SK-N-SH (cell line): ENCODE results near the gene PBLD. TPM values are rescaled to one million over a fixed set of nuclear protein-coding genes. Genes with fewer than 3 reads are reported as not detected.
A peak's percentile ranks its signal among the peaks of the same experiment; 100 is the strongest.

Source experiments
- CTCF ChIA-PET: fragments of 300-600, 350-600 bp; formaldehyde crosslinking; extraction: SDS; loops from one replicate; lab custom pipeline; 2021; lab: Yijun Ruan, JAX
- POLR2A ChIA-PET: fragments of 350-600 bp; sonication (Branson Sonifier 250); formaldehyde crosslinking; extraction: SDS; loops from one replicate; lab custom pipeline; 2020; ENCODE audit warnings: antibody characterized with exemption, inconsistent platforms; lab: Yijun Ruan, JAX
- DNase-seq: peaks from one replicate; pipeline ENCODE4 v3.0.0; 2012
- H2AFZ ChIP-seq: fragments of 200-600 bp; sonication (generic); 2 replicates; pipeline ENCODE4 v1.8.1; 2016; ENCODE audit warnings: antibody characterized with exemption, mild to moderate bottlenecking, low read depth
- H3F3A ChIP-seq: fragments of 200-600 bp; sonication (generic); replicated peaks from 2 replicates; pipeline ENCODE3; 2016; ENCODE audit warnings: antibody characterized with exemption, mild to moderate bottlenecking; ENCODE audit not compliant: insufficient read depth
- H3K27ac ChIP-seq, 2 experiments: fragments of 200-500 bp in 1 of 2; fragments of 200-600 bp in 1 of 2; sonication (Bioruptor generic) in 1 of 2; sonication (generic), shearing (Covaris generic) in 1 of 2; 2 replicates each; pipeline versions ENCODE4 v1.5.1 to v1.6.1; 2014 to 2016; ENCODE audit warnings: low read depth in 2 of 2, inconsistent platforms in 1 of 2, low read length in 1 of 2, mild to moderate bottlenecking in 1 of 2, mixed read lengths in 1 of 2
- H3K27me3 ChIP-seq: fragments of 200-600 bp; sonication (generic), shearing (Covaris generic); 2 replicates; pipeline ENCODE4 v1.6.1; 2016; ENCODE audit warnings: mixed run types; ENCODE audit not compliant: insufficient read depth
- H3K36me3 ChIP-seq, 2 experiments: fragments of 200-500 bp in 1 of 2; fragments of 200-600 bp in 1 of 2; sonication (Bioruptor generic) in 1 of 2; sonication (generic) in 1 of 2; replicated peaks in 1 of 2; 2 replicates each; pipeline versions ENCODE3 to v1.5.1; 2014 to 2016; ENCODE audit warnings: low read length in 1 of 2, mild to moderate bottlenecking in 1 of 2; ENCODE audit not compliant: insufficient read depth in 2 of 2, control insufficient read depth in 1 of 2
- H3K4me1 ChIP-seq, 2 experiments: fragments of 200-500 bp in 1 of 2; fragments of 200-600 bp in 1 of 2; sonication (Bioruptor generic) in 1 of 2; sonication (generic), shearing (Covaris generic) in 1 of 2; 2 replicates each; pipeline versions ENCODE4 v1.5.1 to v1.6.1; 2014 to 2016; ENCODE audit warnings: low read depth in 1 of 2, low read length in 1 of 2, mixed run types in 1 of 2; ENCODE audit not compliant: insufficient read depth in 2 of 2, control insufficient read depth in 1 of 2
- H3K4me2 ChIP-seq: fragments of 200-600 bp; sonication (generic), shearing (Covaris generic); 2 replicates; pipeline ENCODE4 v1.6.1; 2017; ENCODE audit warnings: mixed run types
- H3K4me3 ChIP-seq, 2 experiments: fragments of 200-500 bp in 1 of 2; fragments of 200-600 bp in 1 of 2; sonication (Bioruptor generic) in 1 of 2; sonication (generic), shearing (Covaris generic) in 1 of 2; 2 replicates each; pipeline versions ENCODE4 v1.5.1 to v1.8.1; 2014 to 2016; ENCODE audit warnings: low read depth in 2 of 2, inconsistent platforms in 1 of 2, low read length in 1 of 2, mild to moderate bottlenecking in 1 of 2, mixed read lengths in 1 of 2, moderate library complexity in 1 of 2
- H3K79me2 ChIP-seq: fragments of 200-600 bp; sonication (generic); 2 replicates; pipeline ENCODE4 v1.8.1; 2017; ENCODE audit warnings: mild to moderate bottlenecking; ENCODE audit not compliant: insufficient read depth
- H3K9ac ChIP-seq: fragments of 200-600 bp; sonication (generic); 2 replicates; pipeline ENCODE4 v1.6.1; 2017; ENCODE audit warnings: mixed run types
- H3K9me2 ChIP-seq: fragments of 200-600 bp; sonication (generic); 2 replicates; pipeline ENCODE4 v1.6.1; 2017; ENCODE audit warnings: mixed run types
- H3K9me3 ChIP-seq: fragments of 200-600 bp; sonication (generic); 2 replicates; pipeline ENCODE4 v1.6.1; 2017; ENCODE audit warnings: mixed run types, mild to moderate bottlenecking, moderate library complexity
- H4K20me1 ChIP-seq: fragments of 200-600 bp; sonication (generic); 2 replicates; pipeline ENCODE4 v1.6.1; 2017; ENCODE audit warnings: mild to moderate bottlenecking, mixed run types; ENCODE audit not compliant: insufficient read depth
- CHD2 ChIP-seq: fragments of 150-350 bp; IDR thresholded peaks from 2 replicates; pipeline ENCODE4 v1.6.1; 2018; ENCODE audit warnings: low read length; ENCODE audit not compliant: partially characterized antibody
- ELF1 ChIP-seq: IDR thresholded peaks from 2 replicates; pipeline ENCODE4 v1.4.0; 2012
- EP300 ChIP-seq, 2 experiments: IDR thresholded peaks; 2 replicates each; pipeline versions ENCODE4 v1.4.0 to v1.6.1; 2012; ENCODE audit warnings: borderline replicate concordance in 1 of 2, low read depth in 1 of 2, low read length in 1 of 2
- EZH2phosphoT487 ChIP-seq: fragments of 200-600 bp; sonication (generic); IDR thresholded peaks from 2 replicates; pipeline ENCODE4 v1.6.1; 2017; ENCODE audit warnings: low read depth, mixed run types, mild to moderate bottlenecking, antibody characterized with exemption, moderate library complexity, borderline replicate concordance
- FOSL2 ChIP-seq: IDR thresholded peaks from 2 replicates; pipeline ENCODE4 v1.4.0; 2012; ENCODE audit warnings: low read depth, mild to moderate bottlenecking, moderate library complexity, borderline replicate concordance
- FOXJ3 ChIP-seq: sonication (generic); formaldehyde crosslinking; IDR thresholded peaks from 2 replicates; pipeline ENCODE4 v1.5.1; 2020; ENCODE audit warnings: mild to moderate bottlenecking, missing genetic modification reagents
- FOXM1 ChIP-seq: IDR thresholded peaks from 2 replicates; pipeline ENCODE4 v1.4.0; 2012; ENCODE audit warnings: low read depth, mild to moderate bottlenecking
- GABPA ChIP-seq: IDR thresholded peaks from 2 replicates; pipeline ENCODE4 v1.4.0; 2012; ENCODE audit warnings: low read depth, mild to moderate bottlenecking
- GATA2 ChIP-seq: sonication (generic); formaldehyde crosslinking; IDR thresholded peaks from 2 replicates; pipeline ENCODE4 v1.5.0; 2020; ENCODE audit warnings: mild to moderate bottlenecking, missing genetic modification reagents
- IRF3 ChIP-seq: fragments of 150-350 bp; IDR thresholded peaks from 2 replicates; pipeline ENCODE4 v1.6.1; 2016; ENCODE audit warnings: mild to moderate bottlenecking, low read depth, low read length
- MAX ChIP-seq: IDR thresholded peaks from 2 replicates; pipeline ENCODE4 v1.4.0; 2012; ENCODE audit warnings: low read depth
- MEF2A ChIP-seq: IDR thresholded peaks from 2 replicates; pipeline ENCODE4 v1.4.0; 2012; ENCODE audit warnings: low read depth, borderline replicate concordance
- MXI1 ChIP-seq: IDR thresholded peaks from 2 replicates; pipeline ENCODE4 v1.6.1; 2012; ENCODE audit warnings: mild to moderate bottlenecking, low read depth, low read length, improper control_type of control experiment
- NFIC ChIP-seq: IDR thresholded peaks from 2 replicates; pipeline ENCODE4 v1.4.0; 2012; ENCODE audit warnings: borderline replicate concordance
- NRF1 ChIP-seq: IDR thresholded peaks from 2 replicates; pipeline ENCODE4 v1.6.1; 2012; ENCODE audit warnings: low read depth, mild to moderate bottlenecking, low read length
- PBX3 ChIP-seq: IDR thresholded peaks from 2 replicates; pipeline ENCODE4; 2012
- POLR2AphosphoS5 ChIP-seq: IDR thresholded peaks from 2 replicates; pipeline ENCODE4 v1.6.1; 2012; ENCODE audit warnings: low read depth, low read length
- RAD21 ChIP-seq: IDR thresholded peaks from 2 replicates; pipeline ENCODE4 v1.6.1; 2012; ENCODE audit warnings: mild to moderate bottlenecking, low read length
- RFX5 ChIP-seq: IDR thresholded peaks from 2 replicates; pipeline ENCODE4 v1.6.1; 2012; ENCODE audit warnings: mild to moderate bottlenecking, improper control_type of control experiment, low read length
- RXRA ChIP-seq: IDR thresholded peaks from 2 replicates; pipeline ENCODE4 v1.4.0; 2012; ENCODE audit warnings: low read depth, mild to moderate bottlenecking, borderline replicate concordance
- SIN3A ChIP-seq: IDR thresholded peaks from 2 replicates; pipeline ENCODE4 v1.6.1; 2012; ENCODE audit warnings: low read depth, mild to moderate bottlenecking, low read length, moderate library complexity, borderline replicate concordance
- SMC3 ChIP-seq: IDR thresholded peaks from 2 replicates; pipeline ENCODE4 v1.6.1; 2012; ENCODE audit warnings: low read depth, low read length, improper control_type of control experiment
- TAF1 ChIP-seq: IDR thresholded peaks from 2 replicates; pipeline ENCODE4 v1.6.1; 2012; ENCODE audit warnings: low read depth, mild to moderate bottlenecking, low read length, moderate library complexity, borderline replicate concordance
- TCF12 ChIP-seq: IDR thresholded peaks from 2 replicates; pipeline ENCODE4 v1.4.0; 2012
- TEAD4 ChIP-seq: IDR thresholded peaks from 2 replicates; pipeline ENCODE4 v1.4.0; 2012; ENCODE audit warnings: mild to moderate bottlenecking, borderline replicate concordance; ENCODE audit not compliant: insufficient read depth
- USF1 ChIP-seq: IDR thresholded peaks from 2 replicates; pipeline ENCODE4 v1.4.0; 2012; ENCODE audit warnings: low read depth, borderline replicate concordance
- YY1 ChIP-seq: IDR thresholded peaks from 2 replicates; pipeline ENCODE4 v1.4.0; 2012; ENCODE audit warnings: low read depth, mild to moderate bottlenecking
- WGBS: methylation state at CpG from one replicate; pipeline ENCODE4 v1.1.6; 2017; ENCODE audit warnings: low lambda C conversion rate; 5-methylcytosine and 5-hydroxymethylcytosine counted together
- polyA plus RNA-seq, 3 experiments: library from polyadenylated mRNA; depleted of rRNA; stranded (reverse); fragments of >200 nt; gene quantifications; 2 replicates each; pipeline ENCODE4 v1.2.3, GENCODE V29; 2012
- TF ChIP-seq, protein P1 (sequence below): fragments of 150-350 bp; IDR thresholded peaks from 2 replicates; pipeline ENCODE4 v1.6.1; 2017; ENCODE audit warnings: antibody characterized with exemption, low read length, low read depth, borderline replicate concordance

The PBLD gene
- 0.94 and 1.4 TPM in 2 replicates for polyA plus RNA-seq (2012; rRNA removed)
- polyA plus RNA-seq (2012; cell fraction: cytosol; rRNA removed) = 1.6 and 2.3 TPM in 2 replicates
- polyA plus RNA-seq (2012; cell fraction: nucleus; rRNA removed) = 3.3 and 5.2 TPM in 2 replicates

GRCh38 chr10:68332259-68333057 lies at the start of gene PBLD:
TSS of gene PBLD (minus strand) at chr10:68332928. CDS start at chr10:68306844, 26,084 bp downstream.
- Histone ChIP-seq H3K27ac (peak within 1 kb of the TSS; percentile 95 to 98), H3K27me3 (no peaks in the 10 kb centered on the region), H3K36me3 (peaks cover 19% of the 10 kb centered on the region in 2 experiments), H3K9me3 (no peaks in the 10 kb centered on the region), H3K4me1 (peaks cover 31 to 37% of the 10 kb centered on the region in 2 experiments), H3K9ac (peak within 1 kb of the TSS; percentile 99), H3K9me2 (no peaks in the 10 kb centered on the region), H3K79me2 (peaks cover 61% of the 10 kb centered on the region), H2AFZ (no peak within 1 kb of the TSS), H3F3A (peaks cover 40% of the 10 kb centered on the region), H4K20me1 (peaks cover 47% of the 10 kb centered on the region), H3K4me3 (peak within 1 kb of the TSS; percentile 85 to 91), H3K4me2 (peak within 1 kb of the TSS; percentile 76)
- CTCF ChIA-PET = interaction anchor here (0.5 to 3.2 kb wide), 14 partner anchors 9 to 616 kb away, joined by 3 to 26 read pairs (median 4); partner anchors contain the start of gene SIRT1
- DNase-seq = peak; percentile 72
- WGBS = 2% methylated on average over 27 of the region's 51 CpGs
- POLR2A ChIA-PET = interaction anchor here (0.8 to 1.4 kb wide), 11 partner anchors 10 to 448 kb away, joined by 3 to 11 read pairs (median 4); partner anchors contain the start of gene SIRT1
- TF ChIP-seq, protein P1, sequence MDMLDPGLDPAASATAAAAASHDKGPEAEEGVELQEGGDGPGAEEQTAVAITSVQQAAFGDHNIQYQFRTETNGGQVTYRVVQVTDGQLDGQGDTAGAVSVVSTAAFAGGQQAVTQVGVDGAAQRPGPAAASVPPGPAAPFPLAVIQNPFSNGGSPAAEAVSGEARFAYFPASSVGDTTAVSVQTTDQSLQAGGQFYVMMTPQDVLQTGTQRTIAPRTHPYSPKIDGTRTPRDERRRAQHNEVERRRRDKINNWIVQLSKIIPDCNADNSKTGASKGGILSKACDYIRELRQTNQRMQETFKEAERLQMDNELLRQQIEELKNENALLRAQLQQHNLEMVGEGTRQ = no peak
- TF ChIP-seq GATA2 (no peak; the same call in 1 of the 2 replicates), EZH2phosphoT487 (no peak), EP300 (IDR thresholded peaks at IDR 0.05; ENCODE audit: borderline replicate concordance in 1 of 2, low read depth in 1 of 2, low read length in 1 of 2) (no peak), FOXM1 (no peak), YY1 (peak; percentile 89), MEF2A (no peak), RXRA (no peak), FOSL2 (peak; percentile 2; the same call in 1 of the 2 replicates), RAD21 (peak; percentile 25), FOXJ3 (no peak), MXI1 (peak; percentile 23), SIN3A (no peak; the same call in none of the 2 replicates), USF1 (0 out of 2 replicates have a peak, but pooled peaks have one; percentile 10), GABPA (no peak), TCF12 (peak; percentile 5; the same call in 1 of the 2 replicates), MAX (peak; percentile 25; the same call in 1 of the 2 replicates), RFX5 (no peak), TAF1 (peak; percentile 64; the same call in 1 of the 2 replicates), NRF1 (no peak), POLR2AphosphoS5 (peak; percentile 78), ELF1 (no peak), SMC3 (no peak), CHD2 (peak; percentile 62), PBX3 (peak; percentile 1), IRF3 (no peak), NFIC (no peak), TEAD4 (no peak)
